ENCODE measurements around the gene PDSS1. TPM values are rescaled to one million over a fixed set of nuclear protein-coding genes. Genes with fewer than 3 reads are reported as not detected.

Gene PDSS1
- total and polyA plus RNA-seq, 2 of the 4 experiments (the other 2 are of a cell fraction): 9.7 to 13.2 TPM

- ATAC-seq (ENCODE audit: low read depth): no peak
Observed at GRCh38 chr10:26706206-26706605, 8.7 kb downstream of the PDSS1 start.

More at GRCh38 chr10:26706206-26706605, 8.7 kb downstream of the PDSS1 start:
- in situ Hi-C loops (cut with MboI; ENCODE audit: low sequenced_read_pairs): no loop called here
- ChIA-PET POLR2A (ENCODE audit: unreplicated experiment) (no interaction called here), CTCF (interaction anchor here (2.1 kb wide), 1 partner anchor 19 kb away, joined by 10 read pairs; no protein-coding TSS in a partner anchor)
- Histone ChIP-seq H3K56ac (ENCODE audit: extremely low read depth, insufficient read depth, low read length) (no peak overlapping the region), H4K5ac (ENCODE audit: low read depth, low read length) (no peak overlapping the region), H2BK120ac (ENCODE audit: low read depth, low read length) (no peak overlapping the region), H2BK5ac (ENCODE audit: low read depth, low read length, poor library complexity, severe bottlenecking) (no peak overlapping the region), H2AFZ (replicated peaks; ENCODE audit: low read length, poor library complexity) (no peak overlapping the region), H3K27me3 (ENCODE audit: control insufficient read depth, insufficient read depth, low read length) (no peaks in the 10 kb centered on the region), H3K27ac (ENCODE audit: insufficient read depth, low read length) (no peak overlapping the region), H3K36me3 (ENCODE audit: control insufficient read depth, insufficient read depth, low read length) (peaks cover 22% of the 10 kb centered on the region), H3K18ac (ENCODE audit: low read depth, low read length) (no peak overlapping the region), H3K4me3 (ENCODE audit: insufficient read depth, low read depth, low read length) (no peak overlapping the region), H3K4me1 (ENCODE audit: control insufficient read depth, insufficient read depth, low read length) (no peaks in the 10 kb centered on the region), H3K79me1 (ENCODE audit: low read depth in 1 of 2, low read length in 2 of 2) (peaks cover 10% of the 10 kb centered on the region in 2 experiments; a peak in 3 of 4 replicates), H2BK15ac (ENCODE audit: low read depth, low read length) (no peak overlapping the region), H2AK5ac (ENCODE audit: low read depth, low read length) (no peak overlapping the region), H3K23ac (ENCODE audit: low read depth, low read length) (no peak overlapping the region), H3K9me1 (ENCODE audit: insufficient read depth, low read length) (no peaks in the 10 kb centered on the region; the same call in 1 of the 2 replicates), H3K9ac (ENCODE audit: low read depth, low read length) (no peak overlapping the region), H3K4me2 (ENCODE audit: low read depth, low read length) (no peak overlapping the region), H4K8ac (ENCODE audit: low read depth in 2 of 2, low read length in 2 of 2) (no peak overlapping the region), H2AK9ac (replicated peaks; ENCODE audit: low read depth, low read length, poor library complexity) (no peak overlapping the region), H4K91ac (ENCODE audit: insufficient read depth, low read depth, low read length) (no peak overlapping the region), H3K4ac (ENCODE audit: low read depth, low read length) (no peak overlapping the region), H4K20me1 (ENCODE audit: insufficient read depth, low read length) (no peaks in the 10 kb centered on the region), H2BK20ac (ENCODE audit: low read depth, low read length) (no peak overlapping the region), H3K9me3 (ENCODE audit: control insufficient read depth, insufficient read depth, low read length) (no peaks in the 10 kb centered on the region), H3K14ac (replicated peaks; ENCODE audit: low read depth, low read length) (no peak overlapping the region)
- BruUV-seq (replicated peaks): no TSS peak
- dilution Hi-C loops (cut with HindIII; ENCODE audit: low sequenced_read_pairs, unreplicated experiment): no loop called here
- TF ChIP-seq MXI1 (IDR thresholded peaks at IDR 0.05; ENCODE audit: borderline replicate concordance, low read depth, low read length): no peak
- TF ChIP-seq POLR2A (IDR thresholded peaks at IDR 0.05; ENCODE audit: low read depth, low read length): no peak
- intact Hi-C loops (cut with micrococcal nuclease): no loop called here
- whole genome bisulfite sequencing, 2 experiments (ENCODE audit: extremely low coverage in 2 of 2, insufficient read length in 1 of 2): 63% methylated on average over 2 of the region's 6 CpGs; no CpG with 5 or more reads in 1 of the 2 experiments
- no peak for DNase-seq
